Activated CD8-positive, alpha-beta T cell treated with anti-CD3 and anti-CD28 coated beads, Interleukin-2, amount 10 ng/mL, durations not matched to agents 7 days and 5 days (primary cell): ENCODE measurements around the gene ADRA2B. TPM values are rescaled to one million over a fixed set of nuclear protein-coding genes. Genes with fewer than 3 reads are reported as not detected.

Experiments used
- ATAC-seq: fragments of 150-1000 bp; cut with Tn5 transposase; one replicate; pipeline ENCODE4 v1.10.0; 2021; ENCODE audit warnings: moderate library complexity
- CTCF ChIA-PET: fragments of 350-600 bp; sonication (Branson Sonifier 250); formaldehyde crosslinking; loops from one replicate; lab custom pipeline; 2021; ENCODE audit warnings: antibody characterized with exemption; lab: Charles Lee
- POLR2A ChIA-PET: fragments of 350-600 bp; sonication (Branson Sonifier 250); formaldehyde crosslinking; loops from one replicate; lab custom pipeline; 2021; ENCODE audit warnings: antibody characterized with exemption; lab: Charles Lee
- DNase-seq: peaks from one replicate; pipeline ENCODE4 v3.0.0-alpha.2; 2020
- H3K27ac Mint-ChIP-seq: one replicate; pipeline ENCODE4 v1.8.0; 2021; ENCODE audit warnings: mild to moderate bottlenecking, mixed read lengths
- H3K27me3 Mint-ChIP-seq: one replicate; pipeline ENCODE4 v1.8.0; 2021; ENCODE audit warnings: low read depth, mixed read lengths
- H3K36me3 Mint-ChIP-seq: one replicate; pipeline ENCODE4 v1.8.0; 2021; ENCODE audit warnings: low read depth, mixed read lengths
- H3K4me1 Mint-ChIP-seq: one replicate; pipeline ENCODE4 v1.8.0; 2021; ENCODE audit warnings: low read depth, mixed read lengths
- H3K4me3 Mint-ChIP-seq: one replicate; pipeline ENCODE4 v1.8.0; 2021; ENCODE audit warnings: mild to moderate bottlenecking, mixed read lengths
- H3K9me3 Mint-ChIP-seq: one replicate; pipeline ENCODE4 v1.8.0; 2022; ENCODE audit warnings: mixed read lengths; ENCODE audit not compliant: insufficient read depth
- total RNA-seq, 2 experiments: library from RNA; stranded (reverse); gene quantifications; one replicate each; pipeline ENCODE4 v1.2.3, GENCODE V29; 2021

The ADRA2B gene
- total RNA-seq, 2 experiments from 2014 or later: 0.08 TPM; not detected in 1

DNA sequence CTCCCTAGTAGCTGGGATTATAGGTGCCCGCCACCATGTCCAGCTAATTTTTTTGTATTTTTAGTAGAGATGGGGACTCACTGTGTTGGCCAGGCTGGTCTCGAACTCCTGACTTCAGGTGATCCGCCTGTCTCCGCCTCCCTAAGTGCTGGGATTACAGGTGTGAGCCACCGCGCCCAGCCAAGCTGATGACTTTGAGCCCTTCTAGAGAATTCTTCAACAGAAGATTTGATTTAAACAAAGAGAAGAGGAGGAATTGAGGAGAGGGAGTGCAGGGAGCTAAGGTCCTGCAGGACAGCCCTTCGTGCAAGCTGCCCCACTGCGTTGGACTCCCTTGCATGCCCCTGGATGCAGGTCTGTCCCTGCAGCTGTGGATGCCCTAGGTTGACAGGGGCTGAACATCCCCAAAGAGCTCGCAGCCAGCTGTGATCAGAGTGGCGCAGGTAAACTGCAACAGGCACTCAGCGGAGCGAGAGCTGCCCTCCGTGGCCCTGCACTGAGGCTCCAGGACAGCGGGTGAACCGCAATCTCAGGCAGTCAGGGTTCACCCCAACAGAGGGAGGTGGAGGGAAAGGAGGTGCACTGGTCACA, 13.7 kb downstream of the ADRA2B start:
- POLR2A ChIA-PET: interaction anchor here (0.6 kb wide), 1 partner anchor 28 kb away, joined by 3 read pairs; no protein-coding TSS in a partner anchor
- H3K27ac Mint-ChIP-seq: no peak overlapping the region

GRCh38 chr2:96100893-96101304, 15.5 kb downstream of the ADRA2B start:
- Mint-ChIP-seq H3K27ac (no peak overlapping the region), H3K36me3 (no peaks in the 10 kb centered on the region), H3K4me1 (peaks cover 7% of the 10 kb centered on the region), H3K9me3 (peaks cover 10% of the 10 kb centered on the region), H3K27me3 (no peaks in the 10 kb centered on the region), H3K4me3 (no peak overlapping the region)
- ATAC-seq (no peak), DNase-seq (no peak)
- ChIA-PET CTCF (interaction anchor here (1.5 kb wide), 2 partner anchors 16 to 108 kb away, joined by 5 read pairs; partner anchors contain the start of gene ADRA2B), POLR2A (no interaction called here)

More for the DNA sequence above, 13.7 kb downstream of the ADRA2B start:
- Mint-ChIP-seq H3K36me3 (no peaks in the 10 kb centered on the region), H3K9me3 (peaks cover 11% of the 10 kb centered on the region), H3K27me3 (no peaks in the 10 kb centered on the region), H3K4me1 (peaks cover 7% of the 10 kb centered on the region), H3K4me3 (no peak overlapping the region)
- ATAC-seq (no peak), DNase-seq (no peak)
- CTCF ChIA-PET: interaction anchor here (1.3 kb wide), 2 partner anchors 10 to 14 kb away, joined by 3 to 5 read pairs; partner anchors contain the start of gene ADRA2B

- ChIA-PET CTCF (interaction anchor here (1.5 to 2.0 kb wide), 3 partner anchors 17 to 107 kb away, joined by 4 to 5 read pairs (median 5); partner anchors contain the start of gene ADRA2B), POLR2A (no interaction called here)
- peaks cover 7% of the 10 kb centered on the region for H3K4me1 Mint-ChIP-seq
- H3K36me3 Mint-ChIP-seq: no peaks in the 10 kb centered on the region
- no peak for DNase-seq
- H3K9me3 Mint-ChIP-seq: peaks cover 2% of the 10 kb centered on the region
- H3K27me3 Mint-ChIP-seq: no peaks in the 10 kb centered on the region
- H3K27ac Mint-ChIP-seq: no peak overlapping the region
- no peak for ATAC-seq
- no peak overlapping the region for H3K4me3 Mint-ChIP-seq
These were observed 16.2 kb downstream of the ADRA2B start for GRCh38 chr2:96099861-96100798.

DNA sequence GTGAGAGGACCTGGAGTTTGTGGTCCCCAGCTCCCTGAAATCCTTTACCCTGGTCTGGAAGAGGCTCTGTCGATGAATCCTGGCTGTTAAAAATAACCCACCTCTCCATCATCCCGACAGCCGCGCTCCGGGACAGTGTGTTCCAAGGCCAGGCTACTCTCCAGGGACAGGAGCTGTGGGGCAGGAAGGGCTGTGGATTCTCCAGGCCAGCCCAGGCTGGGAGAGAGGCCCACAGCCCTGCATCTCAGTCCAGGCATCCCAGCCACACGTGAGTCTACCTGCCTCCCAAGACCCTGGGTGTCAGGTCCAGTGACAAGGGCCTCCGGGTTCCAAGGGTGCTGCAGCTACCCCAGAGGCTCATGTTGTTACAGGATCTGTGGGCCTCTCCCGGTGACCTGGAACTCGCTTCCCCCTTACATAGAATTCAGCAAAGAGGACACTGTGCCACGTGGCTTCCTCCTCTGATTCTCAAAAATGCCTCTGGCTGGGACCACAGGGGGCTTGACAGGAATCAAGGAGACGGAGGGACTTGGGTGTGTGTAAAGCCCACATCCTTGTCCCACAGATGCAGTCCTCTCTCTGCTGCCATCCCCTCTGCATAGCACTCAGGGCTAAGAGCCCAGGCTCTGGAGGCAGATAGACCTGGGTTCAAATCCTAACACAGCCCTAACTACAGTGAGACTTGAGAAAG, 17.3 kb downstream of the ADRA2B start:
- ChIA-PET CTCF (interaction anchor here (1.3 to 2.0 kb wide), 3 partner anchors 18 to 106 kb away, joined by 4 to 5 read pairs (median 5); partner anchors contain the start of gene ADRA2B), POLR2A (no interaction called here)
- Mint-ChIP-seq H3K4me3 (no peak overlapping the region), H3K27me3 (no peaks in the 10 kb centered on the region), H3K9me3 (no peaks in the 10 kb centered on the region), H3K4me1 (peaks cover 7% of the 10 kb centered on the region), H3K27ac (no peak overlapping the region), H3K36me3 (no peaks in the 10 kb centered on the region)
- ATAC-seq (no peak), DNase-seq (no peak)

- ATAC-seq (no peak), DNase-seq (no peak)
- Mint-ChIP-seq H3K36me3 (no peaks in the 10 kb centered on the region), H3K27me3 (peaks cover 2% of the 10 kb centered on the region), H3K27ac (no peak overlapping the region), H3K9me3 (no peaks in the 10 kb centered on the region), H3K4me1 (peaks cover 7% of the 10 kb centered on the region), H3K4me3 (no peak overlapping the region)
- ChIA-PET POLR2A (no interaction called here), CTCF (interaction anchor here (1.3 to 2.0 kb wide), 2 partner anchors 19 to 76 kb away, joined by 4 to 5 read pairs; partner anchors contain the start of gene ADRA2B)
These were observed 18.2 kb downstream of the ADRA2B start for GRCh38 chr2:96097951-96098823.

- peaks cover 2% of the 10 kb centered on the region for H3K27me3 Mint-ChIP-seq
- no peaks in the 10 kb centered on the region for H3K9me3 Mint-ChIP-seq
- H3K4me1 Mint-ChIP-seq: peaks cover 7% of the 10 kb centered on the region
- no peak overlapping the region for H3K4me3 Mint-ChIP-seq
- DNase-seq (no peak), ATAC-seq (no peak)
- ChIA-PET CTCF (no interaction called here), POLR2A (no interaction called here)
- no peaks in the 10 kb centered on the region for H3K36me3 Mint-ChIP-seq
- no peak overlapping the region for H3K27ac Mint-ChIP-seq
These were observed 18.9 kb downstream of the ADRA2B start for GRCh38 chr2:96097441-96097840.

- H3K4me3 Mint-ChIP-seq: no peak overlapping the region
- H3K4me1 Mint-ChIP-seq: peaks cover 4% of the 10 kb centered on the region
- peaks cover 2% of the 10 kb centered on the region for H3K27me3 Mint-ChIP-seq
- H3K36me3 Mint-ChIP-seq: no peaks in the 10 kb centered on the region
- ATAC-seq (no peak), DNase-seq (no peak)
- H3K9me3 Mint-ChIP-seq: no peaks in the 10 kb centered on the region
- ChIA-PET POLR2A (no interaction called here), CTCF (no interaction called here)
- no peak overlapping the region for H3K27ac Mint-ChIP-seq
These were observed 21.2 kb downstream of the ADRA2B start for GRCh38 chr2:96095116-96095636.

DNA sequence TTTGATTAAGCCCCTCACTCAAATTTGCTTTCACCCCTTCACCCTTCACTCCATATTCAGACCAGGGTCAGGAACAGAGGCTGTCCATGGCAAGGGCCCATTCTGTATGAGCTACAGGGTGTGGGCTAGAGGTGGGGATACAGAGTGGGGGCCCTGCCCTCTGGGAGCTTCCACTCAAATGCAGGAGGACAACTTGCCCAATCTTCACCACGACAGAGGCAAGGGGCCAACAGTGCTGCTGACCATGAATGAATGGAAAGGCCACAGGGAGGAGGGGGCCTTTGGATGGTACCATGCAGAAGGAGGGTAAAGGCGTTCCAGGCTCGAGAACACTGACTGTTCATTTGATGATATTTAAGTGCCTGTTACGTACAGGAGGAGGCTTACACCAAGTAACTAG, 22.8 kb downstream of the ADRA2B start:
- H3K27ac Mint-ChIP-seq: no peak overlapping the region
- ChIA-PET POLR2A (interaction anchor here (1.0 kb wide), 1 partner anchor 14 kb away, joined by 3 read pairs; no protein-coding TSS in a partner anchor), CTCF (interaction anchor here (1.8 kb wide), 1 partner anchor 81 kb away, joined by 8 read pairs; no protein-coding TSS in a partner anchor)
- H3K27me3 Mint-ChIP-seq: peaks cover 2% of the 10 kb centered on the region
- no peak for ATAC-seq
- no peak for DNase-seq
- no peaks in the 10 kb centered on the region for H3K4me1 Mint-ChIP-seq
- H3K36me3 Mint-ChIP-seq: no peaks in the 10 kb centered on the region
- H3K4me3 Mint-ChIP-seq: no peak overlapping the region
- no peaks in the 10 kb centered on the region for H3K9me3 Mint-ChIP-seq

- Mint-ChIP-seq H3K27ac (no peak overlapping the region), H3K9me3 (no peaks in the 10 kb centered on the region), H3K4me1 (no peaks in the 10 kb centered on the region), H3K36me3 (no peaks in the 10 kb centered on the region), H3K4me3 (no peak overlapping the region), H3K27me3 (peaks cover 2% of the 10 kb centered on the region)
- ATAC-seq: no peak
- no peak for DNase-seq
- POLR2A ChIA-PET: interaction anchor here (1.0 kb wide), 1 partner anchor 14 kb away, joined by 3 read pairs; no protein-coding TSS in a partner anchor
- CTCF ChIA-PET: interaction anchor here (0.8 to 1.8 kb wide), 2 partner anchors 9 to 82 kb away, joined by 3 to 8 read pairs; no protein-coding TSS in a partner anchor
These were observed 23.4 kb downstream of the ADRA2B start for GRCh38 chr2:96092951-96093350.

DNA sequence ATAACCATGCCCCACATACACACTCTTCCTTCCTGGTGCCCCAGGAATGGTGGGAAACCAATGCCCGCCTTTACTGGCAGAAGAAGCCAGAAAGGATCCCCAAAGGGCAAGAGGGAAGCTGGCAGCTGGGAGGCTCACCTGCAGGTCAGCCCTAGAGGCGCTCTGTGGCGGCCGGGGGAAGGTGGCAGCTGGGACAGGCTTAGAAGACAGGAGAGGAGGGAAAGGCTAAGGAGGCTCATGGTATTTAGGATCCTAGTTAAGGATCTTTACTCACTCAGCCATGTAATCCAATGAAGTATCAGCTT, 23.8 kb downstream of the ADRA2B start:
- POLR2A ChIA-PET: interaction anchor here (1.0 kb wide), 1 partner anchor 13 kb away, joined by 3 read pairs; no protein-coding TSS in a partner anchor
- peaks cover 2% of the 10 kb centered on the region for H3K27me3 Mint-ChIP-seq
- ATAC-seq: no peak

More for the DNA sequence above, 23.8 kb downstream of the ADRA2B start:
- H3K4me1 Mint-ChIP-seq: no peaks in the 10 kb centered on the region
- H3K9me3 Mint-ChIP-seq: no peaks in the 10 kb centered on the region
- H3K4me3 Mint-ChIP-seq: no peak overlapping the region
- CTCF ChIA-PET: interaction anchor here (0.8 to 1.8 kb wide), 2 partner anchors 9 to 82 kb away, joined by 3 to 8 read pairs; no protein-coding TSS in a partner anchor
- no peak for DNase-seq
- no peaks in the 10 kb centered on the region for H3K36me3 Mint-ChIP-seq
- H3K27ac Mint-ChIP-seq: no peak overlapping the region
